HG03103 (cell line): ENCODE measurements around the gene CACYBP.

Source experiments
- ATAC-seq: cut with Tn5 transposase; IDR thresholded peaks from one replicate; pipeline ENCODE4 v1.9.1; 2021; ENCODE audit warnings: low read depth; ENCODE audit not compliant: unreplicated experiment

Gene CACYBP

GRCh38 chr1:174999936-175000696 is at the start of gene CACYBP:
TSS of gene CACYBP (plus strand) at chr1:174999947. CDS start at chr1:175000181, 234 bp downstream.
- ATAC-seq = peak; percentile 4

- ATAC-seq = no peak
Measured at GRCh38 chr1:174953285-174954072, 46.3 kb upstream of the CACYBP start.

GRCh38 chr1:174954073-174954460 is 45.7 kb upstream of the CACYBP start:
- ATAC-seq = no peak

GRCh38 chr1:174954671-174955669 is 44.8 kb upstream of the CACYBP start:
- ATAC-seq = no peak

GRCh38 chr1:174956086-174956485 is 43.7 kb upstream of the CACYBP start:
- no peak for ATAC-seq

GRCh38 chr1:174956976-174957375 is 42.8 kb upstream of the CACYBP start:
- no peak for ATAC-seq

GRCh38 chr1:174957829-174958228 is 41.9 kb upstream of the CACYBP start:
- ATAC-seq = no peak

GRCh38 chr1:174958396-174958795 is 41.4 kb upstream of the CACYBP start:
- ATAC-seq = no peak

- no peak for ATAC-seq
Measured at GRCh38 chr1:174960362-174960761, 39.4 kb upstream of the CACYBP start.

GRCh38 chr1:174963529-174964125 is 36.1 kb upstream of the CACYBP start:
- ATAC-seq = no peak

- ATAC-seq = no peak
Measured at GRCh38 chr1:174964261-174964971, 35.3 kb upstream of the CACYBP start.

GRCh38 chr1:174964972-174965361 is 34.8 kb upstream of the CACYBP start:
- ATAC-seq = no peak

- no peak for ATAC-seq
Measured at GRCh38 chr1:174965362-174966007, 34.3 kb upstream of the CACYBP start.

GRCh38 chr1:174966008-174966572 is 33.7 kb upstream of the CACYBP start:
- no peak for ATAC-seq

GRCh38 chr1:174967845-174968705 is 31.7 kb upstream of the CACYBP start:
- no peak for ATAC-seq

GRCh38 chr1:174968750-174969244 is 30.9 kb upstream of the CACYBP start:
- ATAC-seq = peak; percentile 69

- ATAC-seq = no peak
Measured at GRCh38 chr1:174969977-174970376, 29.8 kb upstream of the CACYBP start.

GRCh38 chr1:174971466-174971865 is 28.3 kb upstream of the CACYBP start:
- no peak for ATAC-seq
